Measurements from ENCODE around the gene PSTPIP1.

DNA sequence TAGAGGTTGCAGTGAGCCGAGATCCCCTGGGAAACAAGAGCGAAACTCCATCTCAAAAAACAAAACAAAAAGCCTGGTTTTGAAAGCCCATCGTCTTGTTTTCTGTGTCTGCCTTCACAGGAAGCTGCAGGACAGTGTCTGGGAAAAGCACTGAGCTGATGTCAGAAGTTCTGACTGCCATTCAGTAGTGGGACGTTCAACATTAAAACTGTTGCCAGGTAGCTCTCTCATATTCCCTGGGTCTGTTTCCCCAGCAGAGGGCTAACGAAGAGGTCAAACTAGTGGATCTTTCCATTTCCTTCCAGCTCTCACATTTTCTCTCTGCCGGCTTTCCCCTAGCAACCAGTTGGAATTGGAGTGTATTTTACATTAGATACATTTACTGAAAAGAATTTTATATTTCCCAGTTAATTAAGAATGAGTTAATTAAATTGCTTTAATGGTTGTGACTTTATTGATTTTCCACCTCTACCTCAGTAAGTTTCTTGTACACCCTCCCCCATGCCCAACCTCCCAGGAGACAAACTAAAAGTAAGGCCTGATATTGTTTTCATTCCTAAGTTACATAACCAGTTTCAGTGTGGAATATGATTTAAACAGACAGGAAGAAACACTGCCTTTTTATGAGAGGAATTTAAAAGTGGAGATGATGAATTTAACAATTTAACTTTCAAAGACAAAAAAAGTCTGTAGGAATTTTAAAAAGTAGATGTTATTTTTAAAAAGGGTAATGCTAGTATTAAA is 33.5 kb upstream of the PSTPIP1 start:
- TF ChIP-seq ATF2 (CRISPR knock-in tag; IDR thresholded peaks at IDR 0.05; ENCODE audit: borderline replicate concordance, low read depth) (no peak), OVOL2 (CRISPR knock-in tag; IDR thresholded peaks at IDR 0.05; ENCODE audit: borderline replicate concordance) (no peak), E2F4 (CRISPR knock-in tag; IDR thresholded peaks at IDR 0.05; ENCODE audit: borderline replicate concordance, low read depth) (no peak), CTCF (IDR thresholded peaks at IDR 0.05) (no peak), NFYB (CRISPR knock-in tag; conservative IDR thresholded peaks at IDR 0.05; ENCODE audit: low read depth) (no peak), ATF6 (CRISPR knock-in tag; IDR thresholded peaks at IDR 0.05) (no peak), CREB1 (CRISPR knock-in tag; IDR thresholded peaks at IDR 0.05) (no peak), TEAD4 (CRISPR knock-in tag; IDR thresholded peaks at IDR 0.05) (no peak), ZNF281 (CRISPR knock-in tag; IDR thresholded peaks at IDR 0.05) (no peak), ETV6 (CRISPR knock-in tag; IDR thresholded peaks at IDR 0.05) (no peak)

Measured in WTC11 (cell line).